GM18951 (cell line): ENCODE results near the gene DDX19B.
"Not testable (repeated sequence)": the region's sequence is repeated elsewhere in the genome, so short reads cannot be mapped to it uniquely, and the experiment has no call there.

Source experiments
- POLR2A ChIP-seq: IDR thresholded peaks from 4 replicates; pipeline ENCODE4 v1.6.1; 2011; ENCODE audit warnings: mild to moderate bottlenecking; ENCODE audit not compliant: insufficient read length, insufficient read depth; ENCODE audit errors: extremely low read depth
- in situ Hi-C: fragments of 300-500 bp; cut with MboI; formaldehyde crosslinking; loops from one replicate; pipeline ENCODE4 v1.12.0; 2022; ENCODE audit warnings: low sequenced_read_pairs, mixed read lengths, inconsistent platforms; ENCODE audit not compliant: unreplicated experiment

Gene DDX19B

DNA sequence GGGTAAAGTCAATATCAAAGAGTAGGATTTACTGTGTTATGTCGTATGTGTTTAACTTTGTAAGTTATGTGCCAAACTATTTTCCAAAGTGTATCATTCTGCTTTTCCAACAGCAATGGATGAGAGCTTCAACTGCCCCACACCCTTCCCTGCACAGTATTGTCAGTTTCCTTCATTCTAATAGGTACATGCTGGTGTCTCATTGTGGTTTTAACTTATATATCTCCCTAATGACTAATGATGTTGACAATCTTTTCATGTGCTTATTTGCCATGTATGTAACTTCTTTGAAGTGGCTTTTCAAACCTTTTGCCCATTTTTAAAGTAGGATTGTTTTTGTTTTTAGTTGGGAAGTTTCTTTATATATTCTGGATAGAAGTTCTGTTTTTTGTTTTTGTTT is 3.8 kb downstream of the DDX19B start:
- in situ Hi-C loops: no loop called here
- no peak for TF ChIP-seq POLR2A

DNA sequence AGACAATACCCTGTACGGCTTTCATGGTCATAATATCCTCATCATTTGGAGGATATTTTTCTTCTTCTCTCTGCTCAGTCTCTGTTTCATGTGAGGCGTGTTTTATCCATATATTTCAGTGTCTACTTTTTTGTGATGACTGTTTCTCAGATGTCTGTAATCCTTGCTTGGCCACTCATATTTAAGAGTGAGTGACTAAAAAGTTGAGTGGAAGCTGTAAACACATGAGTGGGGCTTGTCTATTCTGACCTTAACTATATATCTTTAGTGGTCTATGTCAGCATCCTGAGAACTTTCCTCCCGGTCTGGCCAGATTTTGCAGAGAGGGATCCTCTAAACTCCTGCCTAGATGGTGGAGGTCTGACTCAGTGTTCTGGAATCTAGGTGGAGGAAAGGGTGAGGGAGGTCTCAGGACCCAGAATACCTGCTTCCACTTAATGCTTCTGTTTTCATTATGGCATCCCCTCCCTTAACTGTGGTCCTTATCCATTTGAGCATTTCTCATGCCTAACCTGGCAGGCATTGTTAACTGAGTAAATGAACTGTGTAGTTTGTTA is 6.0 kb downstream of the DDX19B start:
- no peak for TF ChIP-seq POLR2A
- in situ Hi-C loops: no loop called here

DNA sequence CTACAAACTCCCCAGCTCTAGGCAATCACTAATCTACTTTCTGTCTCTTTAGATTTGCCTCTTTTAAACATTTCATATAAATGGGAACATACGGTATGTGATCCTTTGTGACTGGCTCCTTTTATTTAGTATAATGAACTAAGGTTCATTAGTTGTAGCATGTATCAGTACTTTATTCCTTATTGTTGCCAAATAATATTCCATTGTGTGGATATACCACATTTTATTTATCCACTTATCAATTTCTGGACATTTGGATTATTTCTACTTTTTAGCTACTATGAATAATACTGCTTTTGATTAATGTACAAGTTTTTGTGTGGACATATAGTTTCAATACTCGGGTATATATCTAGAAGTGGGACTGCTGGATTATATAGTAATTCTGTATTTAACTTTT is 7.9 kb downstream of the DDX19B start:
- in situ Hi-C loops: no loop called here
- no peak for TF ChIP-seq POLR2A

DNA sequence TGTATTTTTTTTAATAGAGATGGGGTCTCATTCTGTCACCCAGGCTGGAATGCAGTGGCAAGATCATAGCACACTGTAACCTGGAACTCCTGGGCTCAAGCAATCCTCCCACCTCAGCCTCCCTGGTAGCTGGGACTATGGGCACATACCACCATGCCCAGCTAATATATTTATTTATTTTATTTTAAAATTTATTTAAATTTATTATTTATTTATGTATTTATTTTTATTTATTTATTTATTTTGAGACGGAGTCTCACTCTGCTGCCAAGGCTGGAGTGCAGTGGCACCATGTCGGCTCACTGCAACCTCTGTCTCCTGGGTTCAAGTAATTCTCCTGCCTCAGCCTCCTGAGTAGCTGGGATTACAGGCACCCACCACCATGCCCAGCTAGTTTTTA is 8.7 kb downstream of the DDX19B start:
- in situ Hi-C loops: not testable (repeated sequence)

DNA sequence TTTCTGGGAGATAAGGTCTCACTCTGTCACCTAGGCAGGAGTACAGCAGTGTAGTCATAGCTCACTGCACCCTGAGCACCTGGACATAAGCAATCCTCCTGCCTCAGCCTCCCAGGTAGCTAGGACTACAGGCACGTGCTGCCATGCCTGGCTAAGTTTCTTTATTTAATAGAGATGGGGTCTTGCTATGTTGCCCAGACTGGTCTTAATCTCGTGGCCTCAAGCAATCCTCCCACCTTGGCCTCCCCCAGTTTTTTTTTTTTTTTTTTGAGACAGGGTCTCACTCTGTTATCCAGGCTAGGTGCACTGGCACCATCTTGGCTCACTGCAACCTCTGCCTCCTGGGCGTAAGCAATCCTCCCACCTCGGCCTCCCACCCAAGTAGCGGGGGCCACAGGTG is 21.1 kb downstream of the DDX19B start:
- in situ Hi-C loops: no loop called here
- no peak for TF ChIP-seq POLR2A

DNA sequence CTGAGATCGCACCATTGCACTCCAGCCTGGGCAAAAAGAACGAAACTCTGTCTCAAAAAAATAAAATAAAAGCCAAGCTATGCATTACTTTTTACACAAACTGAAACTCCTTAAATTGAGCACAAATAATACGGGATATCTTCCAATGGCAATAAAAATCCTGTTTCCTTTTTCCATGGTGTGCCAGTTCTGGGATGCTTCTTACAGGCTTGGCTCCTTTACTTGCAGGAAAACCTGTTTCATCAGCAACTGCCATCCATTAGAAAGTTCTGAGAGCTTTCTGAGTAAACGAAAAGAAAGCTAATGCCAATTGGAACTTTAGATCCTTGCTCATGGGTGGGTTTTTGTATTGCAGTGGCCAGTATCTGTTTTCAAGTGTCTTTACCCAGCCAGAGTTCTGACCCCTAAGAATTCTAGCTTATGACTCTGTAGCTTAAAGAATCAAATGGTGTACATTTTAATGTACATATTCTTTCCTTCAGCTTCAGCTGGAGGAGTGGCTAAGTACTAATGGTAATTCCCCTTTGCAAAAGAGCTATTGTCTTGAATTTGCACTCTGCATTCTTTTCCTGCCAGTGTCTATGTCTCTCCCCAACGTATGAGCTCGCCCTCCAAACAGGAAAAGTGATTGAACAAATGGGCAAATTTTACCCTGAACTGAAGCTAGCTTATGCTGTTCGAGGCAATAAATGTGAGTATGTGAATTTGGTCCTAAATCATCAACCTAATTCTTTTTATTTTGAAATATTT is 26.2 kb downstream of the DDX19B start:
- no peak for TF ChIP-seq POLR2A
- in situ Hi-C loops: no loop called here

DNA sequence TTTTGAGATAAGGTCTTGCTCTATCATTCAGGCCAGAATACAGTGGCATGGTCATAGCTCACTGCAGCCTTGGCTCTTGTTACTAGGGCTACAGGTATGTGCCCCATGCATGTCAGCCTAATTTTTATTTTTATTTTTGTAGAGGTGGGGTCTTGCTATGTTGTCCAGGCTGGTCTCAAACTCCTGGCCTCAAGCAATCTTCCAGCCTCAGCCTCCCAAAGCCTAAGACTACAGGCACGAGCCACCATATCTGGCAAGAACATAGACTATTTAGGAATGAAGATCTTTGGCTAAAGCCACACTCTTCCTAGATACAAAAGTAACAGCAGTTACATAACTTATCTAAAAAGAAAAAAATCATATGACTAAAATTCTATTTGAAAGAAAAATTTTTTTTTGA is 32.1 kb downstream of the DDX19B start:
- in situ Hi-C loops: no loop called here
- no peak for TF ChIP-seq POLR2A

DNA sequence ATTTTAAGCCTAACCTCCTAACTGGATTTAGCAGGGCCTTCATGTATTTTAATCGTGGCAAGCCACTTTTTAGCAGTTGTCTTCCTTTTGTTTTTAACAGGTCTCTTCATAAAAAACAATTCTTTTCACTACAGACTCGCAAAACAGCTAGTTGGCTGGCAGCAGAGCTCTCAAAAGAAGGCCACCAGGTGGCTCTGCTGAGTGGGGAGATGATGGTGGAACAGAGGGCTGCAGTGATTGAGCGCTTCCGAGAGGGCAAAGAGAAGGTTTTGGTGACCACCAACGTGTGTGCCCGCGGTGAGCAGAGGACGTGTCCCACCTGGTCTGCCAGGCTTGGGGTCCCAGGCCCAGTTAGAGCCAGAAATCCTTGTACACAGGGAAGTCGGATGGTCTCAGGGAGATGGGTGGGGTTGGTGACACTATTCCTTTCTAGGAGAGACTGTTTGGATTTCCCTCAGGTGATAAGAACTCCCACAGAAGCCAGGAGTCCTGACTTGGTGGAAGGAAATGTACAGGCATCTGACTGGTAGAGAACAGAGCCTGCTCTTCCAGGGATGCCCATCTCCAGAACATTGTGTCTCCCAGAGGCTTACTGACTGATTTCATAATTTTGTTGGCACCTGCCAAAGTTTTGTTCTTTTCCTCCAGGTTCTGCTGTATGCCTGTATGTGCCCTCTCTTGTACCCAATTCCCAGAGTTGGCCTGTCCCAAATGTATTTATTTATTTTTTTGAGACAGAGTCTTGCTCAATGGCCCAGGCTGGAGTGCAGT is 32.8 kb downstream of the DDX19B start:
- TF ChIP-seq POLR2A: no peak
- in situ Hi-C loops: no loop called here

DNA sequence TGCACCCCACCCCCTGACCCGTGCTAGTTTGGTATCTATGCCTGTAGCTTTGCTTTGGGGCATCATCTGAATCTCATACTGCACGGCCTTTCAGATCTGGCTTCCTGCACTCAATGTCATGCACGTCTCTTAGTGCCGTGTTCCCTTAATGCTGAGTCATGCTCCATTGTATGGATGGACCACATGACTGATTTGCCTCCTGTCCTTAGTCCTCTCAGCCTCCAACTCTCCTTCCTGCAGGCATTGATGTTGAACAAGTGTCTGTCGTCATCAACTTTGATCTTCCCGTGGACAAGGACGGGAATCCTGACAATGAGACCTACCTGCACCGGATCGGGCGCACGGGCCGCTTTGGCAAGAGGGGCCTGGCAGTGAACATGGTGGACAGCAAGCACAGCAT is 33.7 kb downstream of the DDX19B start:
- in situ Hi-C loops: not testable (repeated sequence)

DNA sequence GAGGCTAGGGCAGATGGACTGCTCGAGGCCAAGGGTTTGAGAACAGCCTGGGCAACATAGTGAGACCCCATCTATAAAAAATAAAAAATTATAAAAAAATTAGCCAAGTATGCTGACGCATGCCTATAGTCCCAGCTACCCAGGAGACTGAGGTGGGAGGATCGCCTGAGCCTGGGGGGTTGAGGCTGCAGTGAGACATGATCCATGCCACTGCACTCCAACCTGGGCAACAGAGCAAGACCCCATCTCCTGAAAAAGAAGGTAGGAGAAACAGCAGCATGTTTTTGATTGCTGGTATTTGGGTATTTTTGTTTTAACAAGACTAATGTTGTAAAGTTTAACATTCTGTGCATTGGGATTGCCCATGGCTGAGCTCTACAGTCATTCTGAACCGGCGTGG is 38.8 kb downstream of the DDX19B start:
- in situ Hi-C loops: no loop called here
- TF ChIP-seq POLR2A: no peak

DNA sequence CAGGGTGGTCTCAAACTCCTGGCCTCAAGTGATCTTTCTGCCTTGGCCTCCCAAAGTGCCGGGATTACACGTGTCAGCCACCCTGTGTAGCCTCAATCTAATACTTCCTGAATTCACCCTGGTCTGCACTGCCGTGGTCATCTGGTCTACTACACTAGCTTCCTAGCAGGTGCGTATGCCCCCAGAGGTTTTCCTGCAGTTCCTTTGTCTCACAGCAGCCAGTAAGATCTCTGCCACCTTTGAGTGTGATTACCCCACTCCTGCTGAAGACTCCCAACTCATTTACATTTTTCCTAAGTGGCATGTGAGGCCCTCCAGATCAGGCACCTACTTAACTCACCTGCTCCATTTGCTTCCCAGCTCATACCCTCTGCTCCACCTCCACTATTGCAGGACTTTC is 42.6 kb downstream of the DDX19B start:
- no peak for TF ChIP-seq POLR2A
- in situ Hi-C loops: no loop called here

DNA sequence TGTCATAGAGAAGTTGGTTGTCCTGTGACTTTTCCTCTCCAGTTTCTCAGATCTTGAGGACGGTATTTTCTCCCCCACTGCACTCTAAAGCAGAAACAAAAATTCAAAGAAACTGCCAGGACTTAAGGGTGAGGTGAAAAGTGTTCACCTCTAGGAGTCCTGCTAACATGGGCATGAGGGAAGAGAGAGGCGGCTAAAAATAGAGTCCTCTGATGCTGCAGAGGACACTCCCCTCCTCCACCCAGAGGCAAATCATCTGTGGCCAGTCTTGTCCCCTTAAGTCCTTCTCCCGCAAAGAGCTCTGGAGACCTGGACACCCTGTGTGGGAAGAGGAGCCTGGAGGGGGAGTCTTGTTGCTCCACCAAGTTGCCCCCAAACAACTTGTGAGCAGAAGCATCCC is 43.0 kb downstream of the DDX19B start:
- no peak for TF ChIP-seq POLR2A
- in situ Hi-C loops: no loop called here

DNA sequence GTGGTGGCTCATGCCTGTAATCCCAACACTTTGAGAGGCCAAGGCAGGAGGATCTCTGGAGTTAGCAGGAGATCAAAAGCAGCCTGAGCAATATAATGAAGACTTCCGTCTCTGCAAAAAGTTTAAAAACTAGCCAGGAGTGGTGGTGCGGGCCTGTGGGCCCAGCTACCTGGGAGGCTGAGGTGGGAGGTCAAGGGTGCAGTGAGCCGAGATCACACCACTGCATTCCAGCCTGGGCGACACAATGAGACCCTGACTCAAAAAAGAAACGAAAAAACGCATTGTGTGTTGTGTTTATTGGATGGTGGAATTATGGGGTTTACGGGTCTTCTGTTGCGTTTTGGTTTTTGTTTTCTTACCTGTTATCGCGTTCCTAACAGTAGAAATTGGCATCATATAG is 46.9 kb downstream of the DDX19B start:
- TF ChIP-seq POLR2A: no peak
- in situ Hi-C loops: no loop called here

DNA sequence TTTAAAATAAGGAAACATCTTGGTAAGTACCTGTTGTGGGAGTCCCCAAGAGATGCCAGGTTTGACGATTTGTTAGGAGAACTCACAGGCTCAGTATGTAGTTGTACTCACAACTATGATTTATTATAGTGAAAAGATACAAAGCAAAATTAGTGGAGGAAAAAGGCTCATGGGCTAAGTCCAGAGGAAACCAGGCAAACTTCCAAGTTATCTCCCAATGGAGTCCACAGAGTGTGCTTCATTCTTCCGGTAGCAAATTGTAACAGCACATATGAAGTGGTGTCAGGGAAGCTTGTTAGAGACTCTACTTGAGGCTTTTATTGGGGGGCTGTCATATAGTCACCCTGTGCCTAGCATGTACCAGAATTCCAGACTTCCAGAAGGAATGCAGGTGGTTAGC is 50.0 kb downstream of the DDX19B start:
- in situ Hi-C loops: no loop called here
- TF ChIP-seq POLR2A: no peak

DNA sequence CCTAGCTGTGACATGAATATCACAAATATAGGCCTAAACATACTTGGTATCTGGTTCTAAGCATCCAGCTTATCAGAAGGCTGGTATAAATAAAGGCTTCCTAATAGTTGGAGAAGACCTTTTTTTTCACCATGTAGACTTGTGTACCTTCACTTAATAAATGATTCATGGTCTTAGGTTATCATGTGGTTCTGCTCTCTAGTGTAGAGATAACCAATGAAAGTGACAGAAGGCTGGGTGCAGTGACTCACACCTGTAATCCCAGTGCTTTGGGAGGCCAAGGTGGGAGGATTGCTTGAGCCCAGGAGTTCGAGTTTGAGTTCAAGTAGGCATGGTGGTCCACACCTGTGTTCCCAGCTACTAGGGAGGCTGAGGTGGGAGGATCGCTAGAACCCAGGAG is 50.8 kb downstream of the DDX19B start:
- in situ Hi-C loops: no loop called here
- no peak for TF ChIP-seq POLR2A

DNA sequence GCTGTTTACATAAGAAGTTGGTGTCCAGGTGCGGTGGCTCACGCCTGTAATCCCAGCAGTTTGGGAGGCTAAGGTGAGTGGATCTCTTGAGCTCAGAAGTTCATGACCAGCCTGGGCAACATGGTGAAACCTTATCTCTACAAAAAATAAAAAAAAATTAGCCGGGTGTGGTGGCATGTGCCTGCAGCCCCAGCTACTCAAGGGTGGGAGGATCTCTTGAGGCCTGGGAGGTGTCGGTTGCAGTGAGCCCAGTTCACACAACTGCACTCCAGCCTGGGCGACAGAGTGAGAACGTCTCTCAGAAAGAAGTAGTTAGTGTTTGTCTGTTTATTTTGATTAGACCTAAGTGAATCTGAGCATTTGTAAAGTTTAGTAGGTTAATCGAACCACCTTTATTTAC is 60.6 kb downstream of the DDX19B start:
- no peak for TF ChIP-seq POLR2A
- in situ Hi-C loops: no loop called here
